SK-N-SH (cell line): Measurements from ENCODE around the gene USP10. TPM values are rescaled to one million over a fixed set of nuclear protein-coding genes. Genes with fewer than 3 reads are reported as not detected.

ENCODE experiments used
- CTCF ChIA-PET: fragments of 300-600, 350-600 bp; formaldehyde crosslinking; extraction: SDS; loops from one replicate; lab custom pipeline; 2021; lab: Yijun Ruan, JAX
- POLR2A ChIA-PET: fragments of 350-600 bp; sonication (Branson Sonifier 250); formaldehyde crosslinking; extraction: SDS; loops from one replicate; lab custom pipeline; 2020; ENCODE audit warnings: antibody characterized with exemption, inconsistent platforms; lab: Yijun Ruan, JAX
- DNase-seq: peaks from one replicate; pipeline ENCODE4 v3.0.0; 2012
- H2AFZ ChIP-seq: fragments of 200-600 bp; sonication (generic); 2 replicates; pipeline ENCODE4 v1.8.1; 2016; ENCODE audit warnings: antibody characterized with exemption, mild to moderate bottlenecking, low read depth
- H3F3A ChIP-seq: fragments of 200-600 bp; sonication (generic); replicated peaks from 2 replicates; pipeline ENCODE3; 2016; ENCODE audit warnings: antibody characterized with exemption, mild to moderate bottlenecking; ENCODE audit not compliant: insufficient read depth
- H3K27ac ChIP-seq, 2 experiments: fragments of 200-500 bp in 1 of 2; fragments of 200-600 bp in 1 of 2; sonication (Bioruptor generic) in 1 of 2; sonication (generic), shearing (Covaris generic) in 1 of 2; 2 replicates each; pipeline versions ENCODE4 v1.5.1 to v1.6.1; 2014 to 2016; ENCODE audit warnings: low read depth in 2 of 2, inconsistent platforms in 1 of 2, low read length in 1 of 2, mild to moderate bottlenecking in 1 of 2, mixed read lengths in 1 of 2
- H3K27me3 ChIP-seq: fragments of 200-600 bp; sonication (generic), shearing (Covaris generic); 2 replicates; pipeline ENCODE4 v1.6.1; 2016; ENCODE audit warnings: mixed run types; ENCODE audit not compliant: insufficient read depth
- H3K36me3 ChIP-seq, 2 experiments: fragments of 200-500 bp in 1 of 2; fragments of 200-600 bp in 1 of 2; sonication (Bioruptor generic) in 1 of 2; sonication (generic) in 1 of 2; replicated peaks in 1 of 2; 2 replicates each; pipeline versions ENCODE3 to v1.5.1; 2014 to 2016; ENCODE audit warnings: low read length in 1 of 2, mild to moderate bottlenecking in 1 of 2; ENCODE audit not compliant: insufficient read depth in 2 of 2, control insufficient read depth in 1 of 2
- H3K4me1 ChIP-seq, 2 experiments: fragments of 200-500 bp in 1 of 2; fragments of 200-600 bp in 1 of 2; sonication (Bioruptor generic) in 1 of 2; sonication (generic), shearing (Covaris generic) in 1 of 2; 2 replicates each; pipeline versions ENCODE4 v1.5.1 to v1.6.1; 2014 to 2016; ENCODE audit warnings: low read depth in 1 of 2, low read length in 1 of 2, mixed run types in 1 of 2; ENCODE audit not compliant: insufficient read depth in 2 of 2, control insufficient read depth in 1 of 2
- H3K4me2 ChIP-seq: fragments of 200-600 bp; sonication (generic), shearing (Covaris generic); 2 replicates; pipeline ENCODE4 v1.6.1; 2017; ENCODE audit warnings: mixed run types
- H3K4me3 ChIP-seq, 2 experiments: fragments of 200-500 bp in 1 of 2; fragments of 200-600 bp in 1 of 2; sonication (Bioruptor generic) in 1 of 2; sonication (generic), shearing (Covaris generic) in 1 of 2; 2 replicates each; pipeline versions ENCODE4 v1.5.1 to v1.8.1; 2014 to 2016; ENCODE audit warnings: low read depth in 2 of 2, inconsistent platforms in 1 of 2, low read length in 1 of 2, mild to moderate bottlenecking in 1 of 2, mixed read lengths in 1 of 2, moderate library complexity in 1 of 2
- H3K79me2 ChIP-seq: fragments of 200-600 bp; sonication (generic); 2 replicates; pipeline ENCODE4 v1.8.1; 2017; ENCODE audit warnings: mild to moderate bottlenecking; ENCODE audit not compliant: insufficient read depth
- H3K9ac ChIP-seq: fragments of 200-600 bp; sonication (generic); 2 replicates; pipeline ENCODE4 v1.6.1; 2017; ENCODE audit warnings: mixed run types
- H3K9me2 ChIP-seq: fragments of 200-600 bp; sonication (generic); 2 replicates; pipeline ENCODE4 v1.6.1; 2017; ENCODE audit warnings: mixed run types
- H3K9me3 ChIP-seq: fragments of 200-600 bp; sonication (generic); 2 replicates; pipeline ENCODE4 v1.6.1; 2017; ENCODE audit warnings: mixed run types, mild to moderate bottlenecking, moderate library complexity
- H4K20me1 ChIP-seq: fragments of 200-600 bp; sonication (generic); 2 replicates; pipeline ENCODE4 v1.6.1; 2017; ENCODE audit warnings: mild to moderate bottlenecking, mixed run types; ENCODE audit not compliant: insufficient read depth
- FOXM1 ChIP-seq: IDR thresholded peaks from 2 replicates; pipeline ENCODE4 v1.4.0; 2012; ENCODE audit warnings: low read depth, mild to moderate bottlenecking
- GATA2 ChIP-seq: sonication (generic); formaldehyde crosslinking; IDR thresholded peaks from 2 replicates; pipeline ENCODE4 v1.5.0; 2020; ENCODE audit warnings: mild to moderate bottlenecking, missing genetic modification reagents
- MXI1 ChIP-seq: IDR thresholded peaks from 2 replicates; pipeline ENCODE4 v1.6.1; 2012; ENCODE audit warnings: mild to moderate bottlenecking, low read depth, low read length, improper control_type of control experiment
- NRF1 ChIP-seq: IDR thresholded peaks from 2 replicates; pipeline ENCODE4 v1.6.1; 2012; ENCODE audit warnings: low read depth, mild to moderate bottlenecking, low read length
- POLR2AphosphoS5 ChIP-seq: IDR thresholded peaks from 2 replicates; pipeline ENCODE4 v1.6.1; 2012; ENCODE audit warnings: low read depth, low read length
- WGBS: methylation state at CpG from one replicate; pipeline ENCODE4 v1.1.6; 2017; ENCODE audit warnings: low lambda C conversion rate; 5-methylcytosine and 5-hydroxymethylcytosine counted together
- polyA plus RNA-seq, 3 experiments: library from polyadenylated mRNA; depleted of rRNA; stranded (reverse); fragments of >200 nt; gene quantifications; 2 replicates each; pipeline ENCODE4 v1.2.3, GENCODE V29; 2012
- TF ChIP-seq, protein P1 (sequence below): IDR thresholded peaks from 2 replicates; pipeline ENCODE4; 2012
- TF ChIP-seq, protein P2 (sequence below): IDR thresholded peaks from 2 replicates; pipeline ENCODE4 v1.4.0; 2012; ENCODE audit warnings: low read depth, borderline replicate concordance
- TF ChIP-seq, protein P3 (sequence below): IDR thresholded peaks from 2 replicates; pipeline ENCODE4 v1.6.1; 2012; ENCODE audit warnings: mild to moderate bottlenecking, low read depth, low read length, moderate library complexity

USP10 gene
- polyA plus RNA-seq, 1 of the 3 experiments (the other 2 are of a cell fraction) = 49.2 TPM

DNA sequence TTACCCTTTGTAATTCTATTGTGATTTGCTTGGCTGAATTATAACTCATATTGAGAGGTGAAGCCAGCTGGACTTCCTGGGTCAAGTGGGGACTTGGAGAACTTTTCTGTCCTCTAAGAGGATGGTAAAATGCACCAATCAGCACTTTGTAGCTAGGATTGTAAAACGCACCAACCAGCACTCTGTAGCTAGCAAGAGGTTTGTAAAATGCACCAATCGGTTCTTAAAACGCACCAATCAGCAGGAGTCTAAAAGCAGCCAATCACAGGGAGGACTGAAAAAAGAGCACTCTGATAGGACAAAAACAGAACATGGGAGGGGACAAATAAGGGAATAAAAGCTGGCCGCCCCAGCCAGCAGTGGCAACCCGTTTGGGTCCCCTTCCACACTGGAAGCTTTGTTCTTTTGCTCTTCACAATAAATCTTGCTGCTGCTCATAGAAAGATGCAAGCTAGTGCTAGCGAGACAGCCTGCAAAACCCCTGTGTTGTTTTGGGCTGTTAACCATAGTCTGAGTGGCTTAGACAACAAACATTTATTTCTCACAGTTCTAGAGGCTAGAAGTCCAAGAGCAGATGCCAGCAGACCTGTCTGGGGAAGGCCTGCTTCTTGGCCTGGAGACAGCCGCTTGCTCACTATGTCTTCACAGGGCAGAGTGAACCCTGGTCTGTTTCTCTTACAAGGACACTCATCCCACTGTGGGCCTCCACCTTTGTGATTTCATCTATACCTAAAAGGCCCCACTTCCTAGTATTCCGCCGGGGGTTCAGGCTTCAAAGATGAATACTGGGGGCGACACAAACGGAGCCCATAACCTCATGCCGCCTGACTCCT is 81.0 kb downstream of the USP10 start:
- TF ChIP-seq GATA2 (CRISPR knock-in tag) (no peak), NRF1 (no peak), POLR2AphosphoS5 (no peak), MXI1 (no peak), FOXM1 (no peak)
- TF ChIP-seq, protein P1, sequence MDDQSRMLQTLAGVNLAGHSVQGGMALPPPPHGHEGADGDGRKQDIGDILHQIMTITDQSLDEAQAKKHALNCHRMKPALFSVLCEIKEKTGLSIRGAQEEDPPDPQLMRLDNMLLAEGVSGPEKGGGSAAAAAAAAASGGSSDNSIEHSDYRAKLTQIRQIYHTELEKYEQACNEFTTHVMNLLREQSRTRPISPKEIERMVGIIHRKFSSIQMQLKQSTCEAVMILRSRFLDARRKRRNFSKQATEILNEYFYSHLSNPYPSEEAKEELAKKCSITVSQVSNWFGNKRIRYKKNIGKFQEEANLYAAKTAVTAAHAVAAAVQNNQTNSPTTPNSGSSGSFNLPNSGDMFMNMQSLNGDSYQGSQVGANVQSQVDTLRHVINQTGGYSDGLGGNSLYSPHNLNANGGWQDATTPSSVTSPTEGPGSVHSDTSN = no peak
- TF ChIP-seq, protein P2, sequence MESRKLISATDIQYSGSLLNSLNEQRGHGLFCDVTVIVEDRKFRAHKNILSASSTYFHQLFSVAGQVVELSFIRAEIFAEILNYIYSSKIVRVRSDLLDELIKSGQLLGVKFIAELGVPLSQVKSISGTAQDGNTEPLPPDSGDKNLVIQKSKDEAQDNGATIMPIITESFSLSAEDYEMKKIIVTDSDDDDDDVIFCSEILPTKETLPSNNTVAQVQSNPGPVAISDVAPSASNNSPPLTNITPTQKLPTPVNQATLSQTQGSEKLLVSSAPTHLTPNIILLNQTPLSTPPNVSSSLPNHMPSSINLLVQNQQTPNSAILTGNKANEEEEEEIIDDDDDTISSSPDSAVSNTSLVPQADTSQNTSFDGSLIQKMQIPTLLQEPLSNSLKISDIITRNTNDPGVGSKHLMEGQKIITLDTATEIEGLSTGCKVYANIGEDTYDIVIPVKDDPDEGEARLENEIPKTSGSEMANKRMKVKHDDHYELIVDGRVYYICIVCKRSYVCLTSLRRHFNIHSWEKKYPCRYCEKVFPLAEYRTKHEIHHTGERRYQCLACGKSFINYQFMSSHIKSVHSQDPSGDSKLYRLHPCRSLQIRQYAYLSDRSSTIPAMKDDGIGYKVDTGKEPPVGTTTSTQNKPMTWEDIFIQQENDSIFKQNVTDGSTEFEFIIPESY = no peak
- TF ChIP-seq, protein P3, sequence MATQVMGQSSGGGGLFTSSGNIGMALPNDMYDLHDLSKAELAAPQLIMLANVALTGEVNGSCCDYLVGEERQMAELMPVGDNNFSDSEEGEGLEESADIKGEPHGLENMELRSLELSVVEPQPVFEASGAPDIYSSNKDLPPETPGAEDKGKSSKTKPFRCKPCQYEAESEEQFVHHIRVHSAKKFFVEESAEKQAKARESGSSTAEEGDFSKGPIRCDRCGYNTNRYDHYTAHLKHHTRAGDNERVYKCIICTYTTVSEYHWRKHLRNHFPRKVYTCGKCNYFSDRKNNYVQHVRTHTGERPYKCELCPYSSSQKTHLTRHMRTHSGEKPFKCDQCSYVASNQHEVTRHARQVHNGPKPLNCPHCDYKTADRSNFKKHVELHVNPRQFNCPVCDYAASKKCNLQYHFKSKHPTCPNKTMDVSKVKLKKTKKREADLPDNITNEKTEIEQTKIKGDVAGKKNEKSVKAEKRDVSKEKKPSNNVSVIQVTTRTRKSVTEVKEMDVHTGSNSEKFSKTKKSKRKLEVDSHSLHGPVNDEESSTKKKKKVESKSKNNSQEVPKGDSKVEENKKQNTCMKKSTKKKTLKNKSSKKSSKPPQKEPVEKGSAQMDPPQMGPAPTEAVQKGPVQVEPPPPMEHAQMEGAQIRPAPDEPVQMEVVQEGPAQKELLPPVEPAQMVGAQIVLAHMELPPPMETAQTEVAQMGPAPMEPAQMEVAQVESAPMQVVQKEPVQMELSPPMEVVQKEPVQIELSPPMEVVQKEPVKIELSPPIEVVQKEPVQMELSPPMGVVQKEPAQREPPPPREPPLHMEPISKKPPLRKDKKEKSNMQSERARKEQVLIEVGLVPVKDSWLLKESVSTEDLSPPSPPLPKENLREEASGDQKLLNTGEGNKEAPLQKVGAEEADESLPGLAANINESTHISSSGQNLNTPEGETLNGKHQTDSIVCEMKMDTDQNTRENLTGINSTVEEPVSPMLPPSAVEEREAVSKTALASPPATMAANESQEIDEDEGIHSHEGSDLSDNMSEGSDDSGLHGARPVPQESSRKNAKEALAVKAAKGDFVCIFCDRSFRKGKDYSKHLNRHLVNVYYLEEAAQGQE = no peak
- TF ChIP-seq, all 33 proteins: peak for 0
- Histone ChIP-seq H3K9me2 (no peaks in the 10 kb centered on the region), H3K4me2 (no peak overlapping the region), H3K27ac (no peak overlapping the region), H3K9me3 (no peaks in the 10 kb centered on the region), H4K20me1 (no peaks in the 10 kb centered on the region), H3K4me3 (no peak overlapping the region), H3F3A (peaks cover 3% of the 10 kb centered on the region), H3K36me3 (peaks cover 28 to 39% of the 10 kb centered on the region in 2 experiments), H3K79me2 (no peaks in the 10 kb centered on the region), H2AFZ (no peak overlapping the region), H3K9ac (no peak overlapping the region), H3K27me3 (no peaks in the 10 kb centered on the region), H3K4me1 (peaks cover under 1 to 7% of the 10 kb centered on the region in 2 experiments; a peak in 2 of 4 replicates)
- ChIA-PET POLR2A (no interaction called here), CTCF (interaction anchor here (0.6 to 1.5 kb wide), 5 partner anchors 12 to 190 kb away, joined by 3 read pairs; no protein-coding TSS in a partner anchor)
- no peak for DNase-seq
- 97% methylated on average over 8 of the region's 12 CpGs for WGBS
